ENCODE data around the gene PDCD4.

The PDCD4 gene

DNA sequence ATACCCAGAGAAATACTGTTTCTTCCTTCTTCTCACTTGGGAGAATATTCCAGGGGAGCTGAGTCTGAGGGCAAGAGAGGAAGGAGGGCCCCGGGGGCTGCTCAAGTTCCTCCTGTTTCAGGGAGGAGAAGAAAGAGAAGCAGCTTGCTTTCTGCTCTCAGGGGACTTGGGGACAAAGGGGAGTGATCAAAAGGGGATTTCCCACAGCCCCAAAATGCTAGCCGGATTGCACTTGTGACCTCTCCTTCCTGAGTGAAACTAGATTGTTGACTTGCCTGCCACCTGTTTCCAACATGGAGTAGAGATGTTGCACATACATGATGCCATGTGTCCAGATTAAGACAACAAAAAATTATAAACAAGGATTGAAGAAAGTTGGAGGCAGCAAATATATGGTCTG lies 28.7 kb upstream of the PDCD4 start:
- no peak for DNase-seq

DNA sequence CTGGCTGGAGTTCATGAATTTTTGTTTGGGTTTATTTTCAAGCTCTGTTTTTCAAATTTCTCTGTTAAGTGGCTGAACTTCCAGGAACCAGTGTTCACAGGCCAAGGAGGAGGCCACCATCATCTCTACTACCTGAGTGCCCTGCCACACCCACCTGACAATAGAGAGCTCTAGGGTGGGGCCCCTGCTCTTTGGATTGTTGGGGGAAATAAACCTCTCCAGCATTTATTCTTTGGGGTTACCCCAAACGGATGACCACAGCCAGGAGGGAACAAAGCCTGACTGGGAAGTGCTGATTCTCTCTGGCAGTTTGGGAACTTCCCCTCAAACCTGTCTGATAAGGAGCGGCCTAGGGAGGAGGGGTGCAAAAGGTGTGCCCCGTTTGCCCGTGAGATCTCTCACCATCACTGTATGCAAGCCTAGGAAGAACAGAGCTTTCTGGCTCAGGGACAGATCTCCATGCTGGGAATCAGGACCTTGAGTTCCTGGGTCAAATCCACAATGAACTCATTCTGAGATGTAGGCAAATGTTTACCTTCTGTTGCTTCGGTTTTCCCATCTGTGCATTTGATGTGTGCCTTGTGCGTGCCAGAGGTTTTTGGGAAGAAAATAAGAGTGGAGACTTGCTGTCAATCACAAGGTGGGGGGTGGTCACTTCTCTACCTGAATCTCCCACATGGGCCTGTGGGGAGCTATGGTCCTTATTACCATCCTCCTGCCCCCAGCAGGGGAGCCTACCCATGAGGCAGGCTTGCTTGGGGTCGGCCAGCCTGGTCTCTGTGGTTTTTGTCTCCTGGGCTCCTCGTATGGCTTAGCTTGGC lies 27.7 kb upstream of the PDCD4 start:
- DNase-seq = no peak

DNA sequence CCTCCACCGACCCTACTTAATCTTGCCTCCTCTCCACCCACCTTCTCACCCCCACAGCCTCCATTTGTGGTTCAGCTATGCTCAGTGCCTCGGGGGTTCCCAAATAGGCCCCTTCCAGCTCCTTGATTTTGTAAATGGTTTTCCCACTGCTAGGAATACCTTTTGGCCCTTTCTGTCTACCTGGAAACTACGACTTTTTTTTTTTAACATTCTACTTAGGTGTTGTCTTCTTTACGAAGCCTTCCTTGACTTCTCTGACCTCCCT lies 27.2 kb upstream of the PDCD4 start:
- no peak for DNase-seq

DNA sequence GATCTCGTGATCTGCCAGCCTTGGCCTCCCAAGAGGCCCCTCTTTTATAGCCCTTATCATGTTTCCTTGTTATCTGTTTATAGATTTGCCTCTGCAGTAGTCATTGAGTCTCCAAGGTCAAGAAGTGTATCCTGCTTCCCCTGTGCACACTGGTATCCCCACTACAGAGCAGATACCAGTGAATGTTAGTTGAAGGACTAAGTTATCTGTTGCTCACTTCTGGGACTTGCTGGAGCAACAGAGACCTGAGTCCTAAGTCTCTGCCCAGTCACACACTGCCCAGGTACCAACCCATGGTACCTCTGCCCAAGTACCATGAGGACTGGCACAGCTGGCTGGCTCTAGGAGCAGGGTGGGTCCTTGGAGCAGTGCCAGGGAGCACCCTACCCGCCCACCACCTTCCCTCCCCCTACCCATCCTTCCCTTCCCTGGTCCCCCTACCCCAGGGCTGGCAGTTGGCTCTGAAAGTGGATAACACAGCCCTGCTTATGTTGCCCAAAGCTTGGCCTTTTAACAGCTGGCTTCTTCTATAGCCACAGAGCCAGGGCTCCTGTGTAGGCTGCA lies 26.5 kb upstream of the PDCD4 start:
- DNase-seq = no peak

DNA sequence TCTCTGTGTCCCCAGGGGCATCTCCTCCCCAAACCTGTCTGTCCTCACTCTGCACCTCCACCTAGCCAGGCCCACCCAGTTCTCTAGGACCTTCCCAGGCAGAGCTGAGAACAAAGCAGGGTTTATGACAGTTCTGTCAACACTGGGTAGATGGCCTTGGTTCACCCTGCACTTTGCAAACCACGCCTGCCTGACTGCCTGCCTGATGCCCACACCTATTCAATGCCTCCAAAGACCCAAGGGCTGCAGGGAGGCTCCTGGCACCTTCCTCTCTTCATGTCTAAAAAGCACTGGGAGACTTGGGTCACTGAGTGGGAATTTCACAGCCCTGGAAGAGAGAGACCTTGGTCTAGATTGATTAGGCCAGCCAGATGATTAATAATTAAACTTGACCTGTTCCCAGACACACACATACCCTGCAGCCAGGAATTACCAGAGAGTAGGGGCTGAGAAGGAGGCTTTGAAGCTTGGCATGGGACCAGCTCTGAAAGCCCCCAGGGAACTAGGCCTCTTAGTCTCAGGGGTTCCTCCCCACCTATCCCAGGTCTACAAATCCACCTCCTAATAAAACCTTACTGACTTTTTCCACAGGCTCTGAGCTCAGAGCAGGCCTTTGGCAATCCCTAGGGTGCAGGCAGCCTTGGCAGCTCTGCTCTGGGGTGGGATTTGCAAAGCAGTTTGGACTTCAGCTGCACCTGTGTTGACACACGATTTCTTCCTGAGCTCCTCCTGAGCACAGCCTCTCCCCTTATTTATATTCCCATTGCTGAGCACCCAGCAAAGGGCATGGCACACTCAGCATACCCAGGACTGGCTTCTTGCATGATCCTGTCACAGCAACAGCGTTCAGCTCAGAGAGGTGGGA lies 25.7 kb upstream of the PDCD4 start:
- no peak for DNase-seq

DNA sequence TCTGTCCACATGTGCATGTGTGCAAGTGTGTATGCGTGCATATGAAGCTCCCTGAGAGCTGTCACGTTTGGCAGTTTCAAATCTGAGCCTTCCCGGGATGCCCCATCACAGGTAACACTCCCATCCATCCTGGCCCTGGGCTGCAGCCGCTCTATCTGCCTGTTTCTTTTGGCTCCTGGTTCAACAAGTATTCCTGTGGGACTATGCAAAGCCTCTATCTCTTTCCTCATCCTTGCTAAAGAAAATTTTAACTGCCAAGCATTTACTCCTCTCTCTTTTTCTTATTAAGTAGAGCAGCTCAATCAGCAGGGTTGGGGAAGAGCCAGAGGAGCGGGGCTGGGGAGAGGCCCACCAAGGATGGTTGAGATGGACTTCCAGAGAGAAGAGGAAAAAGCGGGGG lies 24.4 kb upstream of the PDCD4 start:
- no peak for DNase-seq

DNA sequence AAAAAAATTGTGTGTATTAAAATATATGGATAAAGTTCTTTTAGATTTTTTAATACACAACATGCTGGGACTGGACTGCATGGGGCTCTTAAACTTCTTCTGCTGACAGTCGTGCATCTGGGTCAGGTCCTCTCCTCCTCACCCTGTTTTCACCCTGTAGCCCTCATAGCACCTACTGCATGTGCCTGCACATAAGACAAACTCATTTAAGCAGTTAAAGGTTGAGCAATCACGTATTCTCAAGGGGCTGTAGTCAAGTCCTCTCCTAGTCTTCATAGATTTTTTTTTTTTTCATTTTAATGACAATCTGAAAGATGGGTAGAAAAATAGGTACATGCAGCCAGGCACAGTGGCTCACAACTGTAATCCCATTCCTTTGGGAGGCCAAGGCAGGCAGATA lies 23.6 kb upstream of the PDCD4 start:
- DNase-seq = no peak

DNA sequence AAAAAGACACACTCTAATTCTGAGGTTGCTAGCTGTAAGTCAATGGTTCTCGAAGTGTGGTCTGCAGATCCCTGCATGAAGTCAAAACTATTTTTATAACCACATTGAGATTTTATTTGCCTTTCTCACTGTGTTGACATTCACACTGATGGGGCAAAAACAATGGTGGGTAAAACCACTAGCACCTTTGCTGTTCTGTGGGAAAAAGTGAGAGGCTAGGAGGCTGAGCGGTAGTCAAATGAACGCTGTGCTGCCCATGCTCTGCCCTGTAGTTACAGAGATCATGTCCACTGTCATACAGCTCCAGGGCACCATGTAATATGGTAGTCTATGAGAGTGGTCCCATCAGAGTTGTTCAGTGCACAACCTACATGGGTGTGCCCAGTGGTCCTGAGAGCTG lies 21.6 kb upstream of the PDCD4 start:
- no peak for DNase-seq

DNA sequence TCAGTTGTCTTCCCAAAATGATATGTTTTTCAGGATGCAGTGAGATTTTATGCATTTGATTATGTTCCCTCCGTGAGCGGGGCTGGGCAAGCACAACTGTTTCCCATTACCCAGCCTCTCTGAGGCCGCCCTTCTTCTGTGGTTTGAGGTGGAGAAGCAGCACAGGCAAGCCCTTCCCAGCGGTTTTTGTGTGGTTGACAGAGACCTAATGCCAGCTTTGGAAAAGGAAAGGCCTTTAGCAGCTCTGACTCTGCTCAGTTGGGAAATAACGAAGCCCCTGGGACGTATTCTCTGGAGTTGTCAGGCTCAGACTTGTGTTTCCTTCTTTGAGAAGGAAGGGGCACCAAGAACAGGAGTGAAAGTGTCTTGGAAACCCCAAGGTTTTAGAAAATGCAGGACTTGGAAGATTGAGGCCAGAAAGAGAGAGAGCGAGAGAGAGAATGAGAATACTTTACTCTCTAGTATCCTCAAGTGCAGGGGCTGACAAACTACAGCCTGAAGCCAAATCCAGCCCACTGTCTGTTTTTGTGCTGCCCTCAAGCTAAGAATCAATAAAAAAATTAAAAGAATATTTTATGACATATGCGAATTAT lies 20.6 kb upstream of the PDCD4 start:
- peak; percentile 80 for DNase-seq

DNA sequence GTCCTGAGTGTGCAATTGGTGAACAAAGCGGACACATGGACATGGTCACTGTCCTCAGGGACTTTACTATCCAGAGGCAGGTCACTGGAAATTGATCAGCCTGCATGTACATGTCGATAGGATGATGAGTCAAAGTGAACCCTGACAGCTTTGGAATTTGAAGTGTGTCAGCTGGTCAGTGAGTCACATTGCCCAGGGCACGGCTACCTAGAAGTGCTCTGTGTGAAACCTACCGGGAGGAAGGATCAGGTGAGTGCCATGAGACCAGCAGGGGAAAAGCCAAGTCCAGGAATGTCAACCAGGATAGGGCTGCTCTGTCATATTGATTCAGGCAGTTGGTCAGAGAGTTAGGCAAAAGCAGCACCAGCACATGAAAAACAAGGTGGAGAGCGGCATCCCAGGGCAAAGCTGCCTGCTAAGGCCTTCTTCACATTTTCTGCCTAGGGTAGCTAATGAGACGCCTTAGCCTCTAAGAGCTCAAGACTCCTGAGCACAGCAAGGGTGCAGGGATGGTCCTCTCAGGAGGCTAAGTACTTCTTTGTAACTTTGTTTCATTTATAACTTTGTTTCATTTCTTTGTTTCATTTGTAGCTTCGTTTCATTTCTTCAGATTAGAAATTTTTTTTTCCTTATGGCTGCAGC lies 19.4 kb upstream of the PDCD4 start:
- no peak for DNase-seq

DNA sequence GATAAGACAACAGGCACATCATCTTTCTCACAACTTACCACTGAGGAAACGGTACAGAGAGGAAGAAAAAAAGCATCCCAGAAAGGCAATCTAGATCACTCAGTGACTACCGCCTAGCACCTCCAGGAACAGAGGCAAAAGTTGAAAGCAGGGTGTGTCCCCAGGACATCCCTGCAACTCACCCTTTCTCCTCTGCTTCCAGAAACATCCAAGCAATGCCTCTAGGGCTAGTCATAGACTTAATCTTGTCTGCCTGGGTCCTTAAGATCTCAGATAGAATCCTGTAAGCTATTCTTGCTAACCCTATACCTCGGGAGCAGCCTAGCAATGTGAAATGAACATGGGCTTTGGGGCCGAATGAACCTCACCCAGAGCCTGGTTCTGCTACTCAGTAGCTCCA lies 18.8 kb upstream of the PDCD4 start:
- no peak for DNase-seq

DNA sequence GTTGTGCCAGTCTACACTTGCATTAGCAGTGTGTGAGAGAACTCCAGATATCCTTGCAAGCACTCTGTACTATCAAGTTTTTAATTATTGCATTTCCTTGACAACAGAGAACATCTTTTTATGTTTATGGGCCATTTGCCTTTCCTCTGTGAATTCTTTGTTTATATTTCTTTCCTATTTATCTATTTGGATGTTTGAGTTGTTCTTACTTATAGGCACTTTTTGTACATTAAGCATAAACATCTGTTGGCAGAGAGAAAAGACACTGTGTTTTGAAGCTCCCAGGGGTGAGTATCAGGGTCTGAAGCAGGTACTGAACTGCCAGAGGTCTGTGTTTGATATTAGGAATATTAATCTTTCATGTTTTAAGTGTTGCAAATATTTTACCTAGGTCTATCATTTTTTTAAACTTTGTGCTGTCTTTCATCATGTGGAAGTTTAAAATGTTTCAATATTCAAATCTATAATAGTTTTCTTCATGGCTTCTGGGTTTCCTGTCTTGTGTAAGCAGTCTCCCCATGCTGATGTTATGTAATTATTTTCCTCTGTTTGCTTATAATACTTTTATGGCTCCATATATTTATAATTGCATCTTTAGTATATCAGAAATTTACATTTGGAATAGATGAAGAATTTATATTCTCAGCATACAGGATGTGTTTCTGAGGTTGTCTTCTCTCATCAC lies 17.7 kb upstream of the PDCD4 start:
- no peak for DNase-seq

DNA sequence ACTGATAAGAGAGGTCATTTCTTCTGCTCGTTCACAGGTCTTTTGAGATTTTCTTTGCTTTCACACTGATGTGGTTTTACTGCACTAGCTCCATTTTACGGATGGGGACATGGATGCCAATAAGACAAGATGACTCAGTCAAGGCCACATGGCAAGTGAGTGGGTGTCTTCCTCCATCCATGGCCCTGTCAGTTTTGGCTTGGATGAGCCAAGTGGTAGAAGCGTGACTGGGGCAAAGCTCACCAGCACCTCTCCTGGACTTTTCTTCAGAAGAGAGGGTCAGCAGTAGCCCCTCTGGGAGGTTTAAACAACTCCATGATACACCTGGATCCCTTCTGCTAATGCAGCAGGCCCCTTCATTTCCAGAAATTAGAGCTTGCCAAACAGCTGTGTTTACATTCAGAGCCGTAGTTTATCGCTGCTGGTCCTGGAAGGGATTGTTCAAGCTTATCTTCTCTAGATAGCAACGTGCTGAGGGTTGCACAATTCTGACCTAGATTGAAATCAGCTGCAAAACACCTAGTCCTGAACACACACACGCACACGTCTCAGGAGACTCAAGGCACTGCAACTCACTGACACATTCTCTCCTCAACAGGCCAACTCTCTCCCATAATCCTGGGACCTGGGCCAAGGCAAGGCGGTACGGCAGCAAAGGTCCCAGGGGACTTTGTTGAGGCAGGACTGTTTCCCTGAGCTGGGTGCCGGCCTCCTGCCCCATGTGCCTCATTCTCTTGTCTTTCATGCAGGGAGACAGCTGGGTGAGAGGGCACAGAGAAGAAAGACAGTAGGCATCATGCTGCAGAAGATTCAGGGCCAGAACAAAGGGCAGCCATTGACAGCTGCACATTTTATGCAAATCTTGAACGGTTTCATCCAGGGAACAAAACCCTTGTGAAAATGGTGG lies 14.2 kb upstream of the PDCD4 start:
- peak; percentile 88 for DNase-seq

DNA sequence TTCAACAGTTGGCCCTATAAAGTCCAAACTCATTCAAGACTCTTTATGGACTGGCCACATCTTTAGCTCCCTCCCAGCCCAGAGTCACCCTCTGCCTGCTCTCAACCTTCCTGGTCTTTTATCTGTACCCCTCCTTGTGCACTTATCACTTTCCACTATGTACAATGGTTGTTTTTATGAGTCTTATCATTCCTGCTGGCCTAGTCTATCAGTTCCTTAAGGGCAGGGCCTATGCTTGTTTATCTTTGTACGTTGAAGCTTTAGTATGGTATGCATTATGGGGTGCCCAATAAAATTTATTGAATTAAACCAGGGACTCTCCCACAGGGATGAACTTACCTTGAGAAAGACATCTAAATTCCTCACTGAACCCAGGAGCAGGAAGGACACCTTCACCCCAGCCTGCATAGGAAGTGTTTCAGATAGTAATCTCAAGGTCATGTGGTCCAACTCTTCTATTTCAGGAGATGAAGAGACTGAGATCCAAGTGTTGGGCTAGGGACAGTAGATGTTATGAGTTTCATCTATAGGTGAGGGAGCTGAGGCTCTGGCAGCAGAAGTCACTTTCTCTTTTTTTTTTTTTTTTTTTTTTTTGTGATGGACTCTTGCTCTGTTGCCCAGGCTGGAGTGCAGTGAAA lies 13.3 kb upstream of the PDCD4 start:
- peak; percentile 93 for DNase-seq

DNA sequence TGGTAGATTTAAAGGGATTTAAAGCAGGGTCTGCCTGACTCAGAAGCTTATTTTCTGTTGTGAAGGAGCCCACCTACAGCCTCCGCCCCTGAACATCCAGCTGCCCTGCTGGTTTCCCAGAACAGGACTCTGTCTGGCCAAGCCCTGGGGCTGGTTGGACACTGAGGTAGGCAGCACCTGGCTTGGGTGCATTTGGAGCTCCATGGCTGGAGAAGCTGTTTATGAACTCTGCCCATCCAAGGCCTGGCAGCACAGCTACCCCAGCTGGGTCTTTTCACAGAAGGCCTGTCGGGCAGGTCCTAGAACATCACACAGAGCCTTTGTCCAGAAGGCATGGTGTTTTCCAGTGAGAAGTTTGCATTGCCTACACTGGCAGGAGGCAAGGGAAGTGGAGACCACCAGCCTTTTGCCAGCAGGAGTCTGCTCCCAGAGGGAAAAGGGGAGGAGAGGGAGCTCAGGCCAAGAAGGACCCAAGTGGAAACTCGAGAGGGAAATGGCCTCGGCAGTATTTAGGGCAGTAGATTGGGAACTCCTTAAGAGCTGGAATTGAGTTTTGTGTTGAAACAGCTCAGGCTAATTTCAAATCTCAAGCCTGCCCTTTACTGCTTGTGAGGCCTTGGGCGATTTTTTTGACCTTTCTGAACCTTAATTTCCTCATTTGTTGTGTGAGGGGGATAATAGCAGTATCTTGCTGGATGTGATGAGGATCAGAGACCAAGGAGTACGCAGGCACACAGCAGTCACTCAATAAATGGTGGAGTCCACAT lies 12.3 kb upstream of the PDCD4 start:
- DNase-seq = peak; percentile 52

DNA sequence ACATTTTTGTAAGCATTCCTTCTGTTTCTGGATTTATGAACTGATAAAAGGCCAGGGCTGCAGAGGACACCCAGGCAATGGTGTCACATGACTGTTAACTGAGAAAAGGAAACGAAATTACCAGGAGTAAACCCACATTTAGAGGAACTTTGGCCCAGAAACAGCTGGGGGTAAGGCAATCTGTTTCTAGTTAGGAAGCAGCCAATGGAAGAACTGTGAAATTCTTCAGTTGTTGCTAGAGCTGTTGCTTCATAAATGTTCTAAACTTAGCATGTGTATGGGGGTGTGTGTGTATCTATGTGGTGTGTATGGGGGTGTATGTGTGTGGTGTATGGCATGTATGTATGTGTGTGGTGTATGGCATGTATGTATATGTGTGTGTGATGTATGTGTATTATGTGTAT lies 11.8 kb upstream of the PDCD4 start:
- peak; percentile 94 for DNase-seq

DNA sequence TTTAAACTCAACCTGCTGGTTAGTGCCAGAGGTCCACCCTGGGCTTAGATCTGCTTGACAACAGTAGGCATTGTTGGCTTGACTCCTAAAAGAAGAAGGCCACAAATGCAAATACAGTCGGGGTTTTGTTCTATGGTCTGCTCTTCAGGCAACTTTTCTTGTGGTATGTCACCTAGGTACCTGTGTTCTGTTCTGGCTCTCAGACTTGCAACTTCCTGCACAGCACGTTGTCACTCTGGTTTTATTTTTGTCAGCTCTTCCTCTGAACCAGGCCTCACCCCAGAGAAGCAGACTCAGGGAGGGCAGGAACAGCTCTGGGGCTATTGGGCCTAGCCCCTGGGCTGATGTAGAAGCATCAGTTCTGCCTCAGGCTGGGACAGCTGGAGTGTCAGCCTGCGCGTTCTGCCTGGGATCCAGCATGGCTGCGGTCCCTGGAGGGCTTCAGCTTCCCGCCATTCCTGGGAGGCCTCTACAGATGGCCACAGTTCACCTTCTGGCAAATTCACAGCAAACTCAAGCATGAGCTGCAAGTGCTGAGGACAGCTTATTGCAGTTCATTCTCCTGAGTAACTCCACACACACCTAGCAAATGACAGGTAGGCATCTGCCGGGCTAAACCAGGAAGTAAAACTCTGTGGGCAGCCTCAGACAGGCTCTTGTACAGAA lies 11.0 kb upstream of the PDCD4 start:
- DNase-seq = peak; percentile 62

DNA sequence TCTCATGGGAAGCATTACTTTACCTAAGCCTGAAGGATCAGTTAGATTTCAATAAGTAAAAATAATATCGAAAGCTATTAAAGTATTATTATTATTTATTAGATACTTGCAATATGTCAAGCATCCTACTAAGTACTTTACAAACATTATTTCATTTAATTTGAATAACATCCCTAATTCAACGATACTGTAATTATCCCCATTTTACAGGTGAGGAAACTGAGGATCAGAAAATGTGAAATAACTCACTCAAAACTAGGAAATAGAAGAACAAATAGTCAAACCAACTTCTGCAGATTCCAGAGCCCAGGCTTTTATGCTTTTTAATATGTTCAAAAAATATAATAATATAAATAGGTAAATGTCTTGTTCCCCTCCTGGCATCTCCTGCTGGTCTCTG lies 10.3 kb upstream of the PDCD4 start:
- no peak for DNase-seq

DNA sequence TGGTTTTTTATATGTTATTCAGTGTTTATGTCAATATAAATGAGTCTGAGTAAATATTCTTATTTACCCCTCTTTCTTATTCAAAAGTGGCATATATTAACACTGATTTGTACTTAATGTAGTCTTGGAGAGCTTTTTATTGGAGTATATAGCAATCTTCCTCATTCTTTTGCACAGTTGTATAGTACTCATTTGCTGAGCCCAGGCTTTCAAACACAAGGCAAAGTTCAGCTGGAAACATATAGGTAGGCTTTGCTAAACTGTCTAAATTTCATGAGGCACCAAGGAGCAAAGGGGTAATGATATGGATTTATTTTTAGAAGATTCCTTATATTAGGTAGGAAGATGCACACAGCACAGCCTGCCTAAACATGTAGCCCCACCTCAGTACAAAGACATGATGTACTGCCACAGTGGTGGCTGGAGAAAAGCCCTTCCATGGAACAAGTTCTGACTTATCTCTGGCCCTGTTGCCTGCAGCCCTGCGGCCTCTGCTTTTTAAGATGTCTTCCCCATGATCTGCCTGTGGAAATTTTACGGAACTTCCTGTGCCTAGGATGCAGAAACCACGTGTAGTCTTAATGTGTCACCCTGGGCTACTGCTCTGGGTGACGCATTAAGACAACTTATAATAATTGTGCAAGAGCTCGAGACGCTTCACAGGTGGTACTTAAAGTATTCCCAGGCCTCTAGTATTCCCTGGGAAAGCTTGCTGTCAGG lies 9.6 kb upstream of the PDCD4 start:
- DNase-seq = no peak
